A673 (cell line): ENCODE measurements around the gene CEP72. TPM values are rescaled to one million over a fixed set of nuclear protein-coding genes. Genes with fewer than 3 reads are reported as not detected.

Experiments
- BruUV-seq: library from RNA; stranded (reverse); fragments of 400-500 nt; replicated peaks from 2 replicates; lab custom pipeline; 2021; lab: Mats Ljungman, UMichigan
- CTCF ChIA-PET: fragments of 300-600 bp; sonication (Branson Sonifier 250); formaldehyde crosslinking; loops from one replicate; lab custom pipeline; 2022; ENCODE audit warnings: antibody characterized with exemption; lab: Charles Lee
- POLR2A ChIA-PET: fragments of 300-600 bp; sonication (Branson Sonifier 250); formaldehyde crosslinking; loops from one replicate; lab custom pipeline; 2022; ENCODE audit warnings: antibody characterized with exemption; ENCODE audit not compliant: low non-redundant PET; lab: Charles Lee
- DNase-seq: peaks from one replicate; pipeline ENCODE4 v3.0.0-alpha.2; 2015; ENCODE audit warnings: low spot score
- H3K27ac ChIP-seq: fragments of 200-600 bp; sonication (generic); 2 replicates; pipeline ENCODE4 v1.5.1; 2016; ENCODE audit warnings: mixed run types, low read depth, mild to moderate bottlenecking, mixed read lengths, antibody characterized with exemption, low read length; ENCODE audit not compliant: poor library complexity, severe bottlenecking
- H3K27me3 ChIP-seq: fragments of 200-600 bp; sonication (generic); replicated peaks from 2 replicates; pipeline ENCODE4 v1.6.1; 2017; ENCODE audit warnings: mixed run types, low read depth, mild to moderate bottlenecking, mixed read lengths, antibody characterized with exemption, low read length; ENCODE audit not compliant: insufficient read depth, poor library complexity
- H3K36me3 ChIP-seq: fragments of 200-600 bp; sonication (generic); 2 replicates; pipeline ENCODE4 v1.6.1; 2016; ENCODE audit warnings: mixed run types, mild to moderate bottlenecking, mixed read lengths, antibody characterized with exemption, low read length; ENCODE audit not compliant: insufficient read depth, poor library complexity, severe bottlenecking
- H3K4me1 ChIP-seq: fragments of 200-600 bp; sonication (generic); 2 replicates; pipeline ENCODE4 v1.6.1; 2017; ENCODE audit warnings: mixed run types, mild to moderate bottlenecking, mixed read lengths, antibody characterized with exemption, low read length; ENCODE audit not compliant: insufficient read depth, poor library complexity, severe bottlenecking
- H3K4me3 ChIP-seq: fragments of 200-600 bp; sonication (generic); 2 replicates; pipeline ENCODE4 v1.5.1; 2016; ENCODE audit warnings: low read depth, mixed run types, mild to moderate bottlenecking, mixed read lengths, low read length; ENCODE audit not compliant: poor library complexity, severe bottlenecking
- H3K9me3 ChIP-seq: fragments of 200-600 bp; sonication (generic); 2 replicates; pipeline ENCODE4 v1.6.1; 2016; ENCODE audit warnings: mixed run types, low read depth, mild to moderate bottlenecking, mixed read lengths, antibody characterized with exemption, low read length; ENCODE audit not compliant: poor library complexity, severe bottlenecking
- EZH2 ChIP-seq: fragments of 200-600 bp; sonication (generic); IDR thresholded peaks from 2 replicates; pipeline ENCODE4 v1.6.1; 2017; ENCODE audit warnings: borderline replicate concordance, low read depth, mild to moderate bottlenecking, mixed read lengths, antibody characterized with exemption, low read length; ENCODE audit not compliant: poor library complexity, severe bottlenecking
- intact Hi-C: fragments of 100-400 bp; cut with micrococcal nuclease; formaldehyde crosslinking; loops from one replicate; pipeline ENCODE4 v1.10.0; 2022; ENCODE audit not compliant: unreplicated experiment
- total RNA-seq: library from RNA; stranded (reverse); gene quantifications from 2 replicates; pipeline ENCODE4 v1.2.3, GENCODE V29; 2021
- TF ChIP-seq, protein P1 (sequence below): fragments of 300-800, 200-600 bp; sonication (generic); conservative IDR thresholded peaks from 2 replicates; pipeline ENCODE4 v1.5.1; 2017; ENCODE audit warnings: low read depth, mild to moderate bottlenecking, antibody characterized with exemption, low read length, moderate library complexity, mixed read lengths

Gene CEP72
- total RNA-seq, 1 experiment from 2014 or later = 37.2 TPM

DNA sequence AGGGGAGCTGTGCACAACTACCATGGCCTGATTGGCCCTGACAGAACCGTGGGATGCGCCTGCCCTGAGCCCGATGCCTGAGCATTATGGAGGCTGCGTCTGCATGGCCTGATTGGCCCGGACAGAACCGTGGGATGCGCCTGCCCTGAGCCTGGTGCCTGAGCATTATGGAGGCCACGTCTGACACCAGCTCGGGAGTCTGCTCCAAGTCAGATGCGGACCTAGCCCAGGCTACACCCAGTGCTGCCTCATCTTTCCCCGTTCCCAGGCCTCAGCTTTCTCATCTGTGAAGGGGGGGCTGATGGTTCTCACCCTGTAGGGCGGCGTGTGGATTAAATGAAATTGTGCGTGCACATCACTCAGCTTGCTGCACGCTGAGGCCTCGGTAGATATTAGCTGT is 7.3 kb downstream of the CEP72 start:
- Histone ChIP-seq H3K27ac (no peak overlapping the region), H3K9me3 (no peaks in the 10 kb centered on the region), H3K27me3 (no peaks in the 10 kb centered on the region), H3K4me1 (no peaks in the 10 kb centered on the region), H3K4me3 (no peak overlapping the region), H3K36me3 (peaks cover 52% of the 10 kb centered on the region)
- intact Hi-C loops = no loop called here
- ChIA-PET CTCF (no interaction called here), POLR2A (no interaction called here)
- no peak for DNase-seq
- no peak for TF ChIP-seq EZH2
- TF ChIP-seq, protein P1, sequence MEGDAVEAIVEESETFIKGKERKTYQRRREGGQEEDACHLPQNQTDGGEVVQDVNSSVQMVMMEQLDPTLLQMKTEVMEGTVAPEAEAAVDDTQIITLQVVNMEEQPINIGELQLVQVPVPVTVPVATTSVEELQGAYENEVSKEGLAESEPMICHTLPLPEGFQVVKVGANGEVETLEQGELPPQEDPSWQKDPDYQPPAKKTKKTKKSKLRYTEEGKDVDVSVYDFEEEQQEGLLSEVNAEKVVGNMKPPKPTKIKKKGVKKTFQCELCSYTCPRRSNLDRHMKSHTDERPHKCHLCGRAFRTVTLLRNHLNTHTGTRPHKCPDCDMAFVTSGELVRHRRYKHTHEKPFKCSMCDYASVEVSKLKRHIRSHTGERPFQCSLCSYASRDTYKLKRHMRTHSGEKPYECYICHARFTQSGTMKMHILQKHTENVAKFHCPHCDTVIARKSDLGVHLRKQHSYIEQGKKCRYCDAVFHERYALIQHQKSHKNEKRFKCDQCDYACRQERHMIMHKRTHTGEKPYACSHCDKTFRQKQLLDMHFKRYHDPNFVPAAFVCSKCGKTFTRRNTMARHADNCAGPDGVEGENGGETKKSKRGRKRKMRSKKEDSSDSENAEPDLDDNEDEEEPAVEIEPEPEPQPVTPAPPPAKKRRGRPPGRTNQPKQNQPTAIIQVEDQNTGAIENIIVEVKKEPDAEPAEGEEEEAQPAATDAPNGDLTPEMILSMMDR = no peak
- BruUV-seq = no TSS peak

DNA sequence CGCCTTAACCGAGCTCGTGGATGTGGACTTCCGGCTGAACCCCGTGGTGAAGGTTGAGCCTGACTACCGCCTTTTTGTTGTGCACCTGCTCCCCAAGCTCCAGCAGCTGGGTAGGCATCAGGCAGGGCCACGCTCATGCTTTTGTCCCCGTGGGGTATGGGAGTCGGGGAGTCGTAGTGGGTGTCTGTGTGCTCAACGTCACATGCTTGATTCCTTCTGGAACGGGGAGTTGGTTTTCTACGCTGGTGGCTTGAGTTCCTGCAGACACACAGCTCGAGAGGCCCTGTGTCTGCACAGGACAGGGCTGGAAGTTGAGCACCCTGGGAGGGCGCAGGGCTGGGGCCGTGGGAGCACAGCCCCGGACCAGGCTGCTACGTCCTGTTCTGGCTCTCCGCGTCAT is 8.0 kb downstream of the CEP72 start:
- POLR2A ChIA-PET = no interaction called here

DNA sequence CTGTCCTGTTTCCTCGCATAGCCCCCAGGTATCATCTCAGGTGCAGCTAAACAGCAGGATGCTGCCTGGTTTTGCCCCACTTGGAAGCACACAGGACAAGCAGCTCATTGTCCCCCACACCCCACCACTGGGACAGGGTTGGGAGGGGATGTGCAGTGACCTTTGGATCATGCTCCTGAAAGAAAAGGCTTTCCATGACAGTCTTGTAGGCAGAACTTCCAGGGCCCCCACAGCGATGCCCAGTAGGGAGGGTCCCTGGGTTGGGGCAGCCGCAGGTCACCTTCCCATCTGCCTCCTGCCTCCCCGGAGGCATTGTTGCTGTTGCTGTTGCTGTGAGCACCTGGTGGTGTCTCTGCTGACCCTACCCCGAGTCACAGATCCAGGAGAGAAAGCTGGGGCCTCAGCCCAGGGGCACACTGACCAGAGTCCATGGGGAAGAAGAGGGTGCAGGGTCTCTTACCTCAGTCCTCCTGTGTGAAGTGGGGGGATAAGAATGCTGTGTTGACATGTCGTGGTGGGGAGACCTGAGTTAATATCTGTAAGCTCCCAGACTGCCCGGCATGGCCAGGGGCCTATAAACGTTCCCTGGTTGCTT is 8.5 kb downstream of the CEP72 start:
- Histone ChIP-seq H3K9me3 (no peaks in the 10 kb centered on the region), H3K4me3 (no peak overlapping the region), H3K27me3 (no peaks in the 10 kb centered on the region), H3K4me1 (no peaks in the 10 kb centered on the region), H3K36me3 (peaks cover 47% of the 10 kb centered on the region), H3K27ac (no peak overlapping the region)
- intact Hi-C loops = no loop called here
- CTCF ChIA-PET = no interaction called here
- TF ChIP-seq, protein P1 = no peak
- no peak for TF ChIP-seq EZH2
- POLR2A ChIA-PET = no interaction called here
- no peak for DNase-seq
- no TSS peak for BruUV-seq

More for the DNA sequence above, 8.0 kb downstream of the CEP72 start:
- TF ChIP-seq EZH2 = no peak
- no peak overlapping the region for H3K27ac ChIP-seq
- H3K27me3 ChIP-seq = no peaks in the 10 kb centered on the region
- no peaks in the 10 kb centered on the region for H3K9me3 ChIP-seq
- DNase-seq = no peak
- CTCF ChIA-PET = no interaction called here
- no TSS peak for BruUV-seq
- H3K36me3 ChIP-seq = peaks cover 47% of the 10 kb centered on the region
- H3K4me1 ChIP-seq = no peaks in the 10 kb centered on the region
- intact Hi-C loops = no loop called here
- H3K4me3 ChIP-seq = no peak overlapping the region

DNA sequence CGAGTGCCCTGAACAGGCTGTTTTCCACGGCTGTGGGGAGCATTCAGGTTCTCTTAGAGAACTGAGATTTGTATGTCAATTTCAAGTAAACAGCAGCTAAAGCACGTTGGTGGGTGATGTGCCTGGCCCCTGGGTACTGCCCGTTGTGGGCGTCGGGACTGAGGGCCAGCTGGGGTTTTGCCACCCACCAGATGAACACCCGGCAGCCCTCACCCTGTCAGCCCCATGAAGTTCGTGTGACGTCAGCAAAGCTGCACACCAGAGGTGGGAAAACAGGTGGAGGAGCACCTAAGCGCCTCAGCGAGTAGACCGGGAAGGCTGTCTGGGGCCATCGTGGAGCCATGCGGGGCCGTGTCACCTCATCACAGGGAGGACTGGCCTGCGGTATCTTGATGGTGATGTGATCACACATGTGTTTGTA is 9.2 kb downstream of the CEP72 start:
- no TSS peak for BruUV-seq
- H3K27ac ChIP-seq = no peak overlapping the region
- no peak for TF ChIP-seq EZH2
- TF ChIP-seq, protein P1 = no peak
- no peak for DNase-seq
- no peak overlapping the region for H3K4me3 ChIP-seq
- POLR2A ChIA-PET = no interaction called here
- no peaks in the 10 kb centered on the region for H3K4me1 ChIP-seq
- H3K27me3 ChIP-seq = no peaks in the 10 kb centered on the region
- CTCF ChIA-PET = no interaction called here
- intact Hi-C loops = no loop called here
- H3K9me3 ChIP-seq = no peaks in the 10 kb centered on the region
- peaks cover 51% of the 10 kb centered on the region for H3K36me3 ChIP-seq
